ENCODE results near the gene NPEPPS. TPM values are rescaled to one million over a fixed set of nuclear protein-coding genes. Genes with fewer than 3 reads are reported as not detected.
A peak's percentile ranks its signal among the peaks of the same experiment; 100 is the strongest.
"Not testable (repeated sequence)": the region's sequence is repeated elsewhere in the genome, so short reads cannot be mapped to it uniquely, and the experiment has no call there.

NPEPPS gene
- total RNA-seq, 1 donor from 2014 or later, result 106 TPM

GRCh38 chr17:47586378-47587055, 55.6 kb downstream of the NPEPPS start:
- intact Hi-C loops (cut with micrococcal nuclease); H3K27me3 Mint-ChIP-seq (ENCODE audit: insufficient read depth); H3K4me3 Mint-ChIP-seq; H3K27ac Mint-ChIP-seq; DNase-seq (ENCODE audit: low spot score); H3K4me1 Mint-ChIP-seq (ENCODE audit: low read depth); H3K9me3 Mint-ChIP-seq: not testable (repeated sequence)
- peaks cover 13% of the 10 kb centered on the region for H3K36me3 Mint-ChIP-seq (ENCODE audit: low read depth)

GRCh38 chr17:47593522-47593921, 62.6 kb downstream of the NPEPPS start:
- H3K27ac Mint-ChIP-seq; DNase-seq (ENCODE audit: low spot score); H3K9me3 Mint-ChIP-seq; H3K4me1 Mint-ChIP-seq (ENCODE audit: low read depth); H3K27me3 Mint-ChIP-seq (ENCODE audit: insufficient read depth); intact Hi-C loops (cut with micrococcal nuclease); H3K4me3 Mint-ChIP-seq: not testable (repeated sequence)
- H3K36me3 Mint-ChIP-seq (ENCODE audit: low read depth), result peaks cover 27% of the 10 kb centered on the region

GRCh38 chr17:47603830-47604597, 73.1 kb downstream of the NPEPPS start:
- H3K4me1 Mint-ChIP-seq (ENCODE audit: low read depth), result no peaks in the 10 kb centered on the region
- intact Hi-C loops (cut with micrococcal nuclease), result no loop called here

GRCh38 chr17:47604598-47604927, 73.7 kb downstream of the NPEPPS start:
- Mint-ChIP-seq H3K27ac (no peak overlapping the region), H3K4me3 (no peak overlapping the region), H3K9me3 (no peaks in the 10 kb centered on the region), H3K36me3 (ENCODE audit: low read depth) (peaks cover 32% of the 10 kb centered on the region), H3K4me1 (ENCODE audit: low read depth) (no peaks in the 10 kb centered on the region), H3K27me3 (ENCODE audit: insufficient read depth) (no peaks in the 10 kb centered on the region)
- no peak for DNase-seq (ENCODE audit: low spot score)
- intact Hi-C loops (cut with micrococcal nuclease), result no loop called here

More at GRCh38 chr17:47603830-47604597, 73.1 kb downstream of the NPEPPS start:
- peaks cover 36% of the 10 kb centered on the region for H3K36me3 Mint-ChIP-seq (ENCODE audit: low read depth)
- no peak overlapping the region for H3K27ac Mint-ChIP-seq
- H3K9me3 Mint-ChIP-seq, result no peaks in the 10 kb centered on the region
- no peak overlapping the region for H3K4me3 Mint-ChIP-seq
- no peak for DNase-seq (ENCODE audit: low spot score)
- H3K27me3 Mint-ChIP-seq (ENCODE audit: insufficient read depth), result no peaks in the 10 kb centered on the region

GRCh38 chr17:47605011-47605410, 74.1 kb downstream of the NPEPPS start:
- intact Hi-C loops (cut with micrococcal nuclease), result no loop called here

GRCh38 chr17:47607481-47607880, 76.6 kb downstream of the NPEPPS start:
- peaks cover 28% of the 10 kb centered on the region for H3K36me3 Mint-ChIP-seq (ENCODE audit: low read depth)
- no peak overlapping the region for H3K4me3 Mint-ChIP-seq
- peaks cover 10% of the 10 kb centered on the region for H3K4me1 Mint-ChIP-seq (ENCODE audit: low read depth)
- no peak for DNase-seq (ENCODE audit: low spot score)
- H3K27ac Mint-ChIP-seq, result peak overlapping the region; percentile 3
- H3K27me3 Mint-ChIP-seq (ENCODE audit: insufficient read depth), result no peaks in the 10 kb centered on the region
- H3K9me3 Mint-ChIP-seq, result no peaks in the 10 kb centered on the region
- intact Hi-C loops (cut with micrococcal nuclease), result no loop called here

More at GRCh38 chr17:47605011-47605410, 74.1 kb downstream of the NPEPPS start:
- H3K4me3 Mint-ChIP-seq, result no peak overlapping the region
- H3K9me3 Mint-ChIP-seq, result no peaks in the 10 kb centered on the region
- peaks cover 4% of the 10 kb centered on the region for H3K4me1 Mint-ChIP-seq (ENCODE audit: low read depth)
- peaks cover 33% of the 10 kb centered on the region for H3K36me3 Mint-ChIP-seq (ENCODE audit: low read depth)
- no peak for DNase-seq (ENCODE audit: low spot score)
- H3K27me3 Mint-ChIP-seq (ENCODE audit: insufficient read depth), result no peaks in the 10 kb centered on the region
- H3K27ac Mint-ChIP-seq, result no peak overlapping the region

GRCh38 chr17:47611372-47612350, 80.8 kb downstream of the NPEPPS start:
- Mint-ChIP-seq H3K27ac (no peak overlapping the region), H3K9me3 (no peaks in the 10 kb centered on the region), H3K4me1 (ENCODE audit: low read depth) (peaks cover 17% of the 10 kb centered on the region), H3K4me3 (no peak overlapping the region), H3K27me3 (ENCODE audit: insufficient read depth) (no peaks in the 10 kb centered on the region), H3K36me3 (ENCODE audit: low read depth) (peaks cover 22% of the 10 kb centered on the region)
- intact Hi-C loops (cut with micrococcal nuclease), result no loop called here
- no peak for DNase-seq (ENCODE audit: low spot score)

- Mint-ChIP-seq H3K27me3 (ENCODE audit: insufficient read depth) (no peaks in the 10 kb centered on the region), H3K4me1 (ENCODE audit: low read depth) (peaks cover 27% of the 10 kb centered on the region), H3K4me3 (no peak overlapping the region), H3K27ac (no peak overlapping the region), H3K36me3 (ENCODE audit: low read depth) (peaks cover 29% of the 10 kb centered on the region), H3K9me3 (no peaks in the 10 kb centered on the region)
- intact Hi-C loops (cut with micrococcal nuclease), result loop anchor here (1.0 to 5.0 kb wide), 3 partner anchors 114 to 387 kb away; no protein-coding TSS in a partner anchor
- no peak for DNase-seq (ENCODE audit: low spot score)
Measured at GRCh38 chr17:47615766-47616424, 85.0 kb downstream of the NPEPPS start.

- Mint-ChIP-seq H3K4me3 (no peak overlapping the region), H3K27ac (no peak overlapping the region), H3K36me3 (ENCODE audit: low read depth) (peaks cover 36% of the 10 kb centered on the region), H3K4me1 (ENCODE audit: low read depth) (peaks cover 33% of the 10 kb centered on the region), H3K27me3 (ENCODE audit: insufficient read depth) (no peaks in the 10 kb centered on the region), H3K9me3 (no peaks in the 10 kb centered on the region)
- intact Hi-C loops (cut with micrococcal nuclease), result loop anchor here (5.0 kb wide), 2 partner anchors 116 to 301 kb away; no protein-coding TSS in a partner anchor
- DNase-seq (ENCODE audit: low spot score), result no peak
Measured at GRCh38 chr17:47618410-47618809, 87.5 kb downstream of the NPEPPS start.

GRCh38 chr17:47620503-47621245, 89.8 kb downstream of the NPEPPS start:
- Mint-ChIP-seq H3K36me3 (ENCODE audit: low read depth) (peaks cover 44% of the 10 kb centered on the region), H3K27ac (peak overlapping the region; percentile 82), H3K4me1 (ENCODE audit: low read depth) (peaks cover 31% of the 10 kb centered on the region), H3K27me3 (ENCODE audit: insufficient read depth) (no peaks in the 10 kb centered on the region), H3K4me3 (no peak overlapping the region), H3K9me3 (no peaks in the 10 kb centered on the region)
- intact Hi-C loops (cut with micrococcal nuclease), result loop anchor here (1.0 kb wide), 1 partner anchor 28 kb away; no protein-coding TSS in a partner anchor
- DNase-seq (ENCODE audit: low spot score), result no peak

GRCh38 chr17:47621293-47622179, 90.6 kb downstream of the NPEPPS start:
- intact Hi-C loops (cut with micrococcal nuclease), result no loop called here
- no peak overlapping the region for H3K4me3 Mint-ChIP-seq
- no peaks in the 10 kb centered on the region for H3K9me3 Mint-ChIP-seq
- H3K36me3 Mint-ChIP-seq (ENCODE audit: low read depth), result peaks cover 40% of the 10 kb centered on the region
- no peak for DNase-seq (ENCODE audit: low spot score)
- peaks cover 26% of the 10 kb centered on the region for H3K4me1 Mint-ChIP-seq (ENCODE audit: low read depth)
- no peaks in the 10 kb centered on the region for H3K27me3 Mint-ChIP-seq (ENCODE audit: insufficient read depth)
- peak overlapping the region; percentile 82 for H3K27ac Mint-ChIP-seq
